Measurements from ENCODE around the gene FYCO1. TPM values are rescaled to one million over a fixed set of nuclear protein-coding genes. Genes with fewer than 3 reads are reported as not detected.

FYCO1 gene
- total RNA-seq, 3 donors from 2014 or later (not counting 1 experiment from before 2014, with no cell fraction given), result 23.0 to 28.4 (median 27.5) TPM

GRCh38 chr3:45887759-45888511 is 107.7 kb downstream of the FYCO1 start:
- no peaks in the 10 kb centered on the region for H3K9me3 Mint-ChIP-seq
- peaks cover 9 to 44% of the 10 kb centered on the region in 2 donors for H3K27me3 Mint-ChIP-seq (ENCODE audit: low read depth in 2 of 2)
- H3K36me3 ChIP-seq (ENCODE audit: control insufficient read depth, insufficient read depth, low read length), result no peaks in the 10 kb centered on the region
- H3K36me3 Mint-ChIP-seq, result no peaks in the 10 kb centered on the region
- H3K9me3 ChIP-seq (ENCODE audit: control insufficient read depth, insufficient read depth, low read length), result no peaks in the 10 kb centered on the region
- H3K4me1 Mint-ChIP-seq, result peaks cover 15 to 33% of the 10 kb centered on the region in 2 donors
- H3K4me1 ChIP-seq (ENCODE audit: control insufficient read depth, insufficient read depth, low read length), result no peaks in the 10 kb centered on the region
- ATAC-seq, result no peak
- DNase-seq, result no peak
- H3K27ac Mint-ChIP-seq, result no peak overlapping the region
- no peak overlapping the region for H3K4me3 ChIP-seq (ENCODE audit: low read length)
- TF ChIP-seq CTCF (IDR thresholded peaks at IDR 0.05), result no peak
- H3K27ac ChIP-seq (ENCODE audit: low read length), result no peak overlapping the region
- H3K27me3 ChIP-seq (ENCODE audit: control insufficient read depth, insufficient read depth, low read length), result peaks cover 8% of the 10 kb centered on the region
- no peak overlapping the region for H3K4me3 Mint-ChIP-seq
- intact Hi-C loops (cut with micrococcal nuclease), result no loop called here
- 75% methylated on average over 7 of the region's 7 CpGs for WGBS (ENCODE audit: insufficient coverage)

GRCh38 chr3:45887285-45887684 is 108.3 kb downstream of the FYCO1 start:
- no peak overlapping the region for H3K4me3 ChIP-seq (ENCODE audit: low read length)
- H3K27ac ChIP-seq (ENCODE audit: low read length), result no peak overlapping the region
- H3K27me3 Mint-ChIP-seq (ENCODE audit: low read depth in 2 of 2), result peaks cover 9 to 44% of the 10 kb centered on the region in 2 donors
- ATAC-seq, result no peak
- no peaks in the 10 kb centered on the region for H3K36me3 ChIP-seq (ENCODE audit: control insufficient read depth, insufficient read depth, low read length)
- no peak for DNase-seq
- 88% methylated on average over 4 of the region's 4 CpGs for WGBS (ENCODE audit: insufficient coverage)
- H3K9me3 Mint-ChIP-seq, result no peaks in the 10 kb centered on the region
- no peak for TF ChIP-seq CTCF (IDR thresholded peaks at IDR 0.05)
- intact Hi-C loops (cut with micrococcal nuclease), result no loop called here
- no peaks in the 10 kb centered on the region for H3K4me1 ChIP-seq (ENCODE audit: control insufficient read depth, insufficient read depth, low read length)
- no peaks in the 10 kb centered on the region for H3K36me3 Mint-ChIP-seq
- no peak overlapping the region for H3K4me3 Mint-ChIP-seq
- H3K27me3 ChIP-seq (ENCODE audit: control insufficient read depth, insufficient read depth, low read length), result peaks cover 9% of the 10 kb centered on the region
- H3K27ac Mint-ChIP-seq, result no peak overlapping the region
- no peaks in the 10 kb centered on the region for H3K9me3 ChIP-seq (ENCODE audit: control insufficient read depth, insufficient read depth, low read length)
- peaks cover 8 to 27% of the 10 kb centered on the region in 2 donors for H3K4me1 Mint-ChIP-seq

GRCh38 chr3:45885979-45886705 is 109.5 kb downstream of the FYCO1 start, which contains the start of gene CCR9:
CCR9 (plus strand) TSS chr3:45886543; CDS start chr3:45894934, 8,391 bp downstream.
- H3K4me3 ChIP-seq (ENCODE audit: low read length), result no peak within 1 kb of the TSS
- H3K9me3 Mint-ChIP-seq, result no peaks in the 10 kb centered on the region
- H3K4me1 ChIP-seq (ENCODE audit: control insufficient read depth, insufficient read depth, low read length), result peaks cover 10% of the 10 kb centered on the region
- H3K36me3 ChIP-seq (ENCODE audit: control insufficient read depth, insufficient read depth, low read length), result no peaks in the 10 kb centered on the region
- intact Hi-C loops (cut with micrococcal nuclease), result no loop called here
- no peak within 1 kb of the TSS for H3K27ac ChIP-seq (ENCODE audit: low read length)
- H3K4me1 Mint-ChIP-seq, result peaks cover 17 to 27% of the 10 kb centered on the region in 2 donors
- ATAC-seq (no peak), DNase-seq (peak in 1 of 2 donors; percentile 28)
- WGBS (ENCODE audit: insufficient coverage), result 86% methylated on average over 9 of the region's 9 CpGs
- H3K27me3 Mint-ChIP-seq (ENCODE audit: low read depth in 2 of 2), result peaks cover 6 to 35% of the 10 kb centered on the region in 2 donors
- no peaks in the 10 kb centered on the region for H3K9me3 ChIP-seq (ENCODE audit: control insufficient read depth, insufficient read depth, low read length)
- H3K4me3 Mint-ChIP-seq, result no peak within 1 kb of the TSS
- TF ChIP-seq CTCF (IDR thresholded peaks at IDR 0.05), result no peak
- no peak within 1 kb of the TSS for H3K27ac Mint-ChIP-seq
- H3K27me3 ChIP-seq (ENCODE audit: control insufficient read depth, insufficient read depth, low read length), result peaks cover 13% of the 10 kb centered on the region
- no peaks in the 10 kb centered on the region for H3K36me3 Mint-ChIP-seq

All from natural killer cell (primary cell).